ENCODE measurements around the gene TSKU.
A peak's percentile ranks its signal among the peaks of the same experiment; 100 is the strongest.

TSKU gene

DNA sequence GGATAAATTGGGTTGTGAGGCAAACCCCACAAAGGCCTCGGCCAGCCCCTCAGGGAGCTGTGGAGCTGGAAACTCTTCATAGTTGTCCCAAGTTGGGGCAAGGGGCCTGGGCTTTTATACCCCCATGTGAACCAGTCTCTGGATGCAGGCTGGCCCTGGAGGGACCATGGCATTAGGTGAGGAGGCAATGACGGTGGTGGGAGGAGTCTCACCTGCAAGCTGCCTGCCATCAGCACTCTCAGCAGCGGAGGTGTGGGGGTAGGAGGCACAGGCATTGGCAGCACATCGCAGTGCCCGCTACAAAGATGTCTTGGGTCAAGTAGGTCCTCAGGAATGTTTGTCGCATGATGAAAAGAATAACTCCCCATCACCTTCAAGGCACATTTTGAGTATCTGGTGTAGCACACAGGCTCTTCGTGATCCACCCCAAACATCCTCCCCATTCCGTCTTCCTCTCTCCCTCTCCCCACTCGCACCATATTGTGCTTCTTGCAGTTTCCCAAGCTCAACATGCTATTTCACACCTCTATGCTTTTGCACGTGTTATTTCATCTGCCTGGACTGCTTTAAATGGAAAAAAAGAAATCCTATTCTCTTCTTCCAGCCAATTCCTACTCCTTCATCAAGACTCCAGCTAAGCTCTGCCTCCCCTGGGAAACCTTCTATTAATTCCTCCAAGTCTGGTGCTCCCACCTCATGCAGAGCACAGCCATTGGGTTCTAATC is 18.1 kb upstream of the TSKU start:
- no peak overlapping the region for H3K4me3 ChIP-seq (replicated peaks in 1 of 2; ENCODE audit: low read depth in 2 of 2, low read length in 2 of 2)
- DNase-seq (ENCODE audit: low read depth in 2 of 2), result no peak
- no peak for TF ChIP-seq CTCF (IDR thresholded peaks at IDR 0.05; ENCODE audit: low read depth, low read length)

DNA sequence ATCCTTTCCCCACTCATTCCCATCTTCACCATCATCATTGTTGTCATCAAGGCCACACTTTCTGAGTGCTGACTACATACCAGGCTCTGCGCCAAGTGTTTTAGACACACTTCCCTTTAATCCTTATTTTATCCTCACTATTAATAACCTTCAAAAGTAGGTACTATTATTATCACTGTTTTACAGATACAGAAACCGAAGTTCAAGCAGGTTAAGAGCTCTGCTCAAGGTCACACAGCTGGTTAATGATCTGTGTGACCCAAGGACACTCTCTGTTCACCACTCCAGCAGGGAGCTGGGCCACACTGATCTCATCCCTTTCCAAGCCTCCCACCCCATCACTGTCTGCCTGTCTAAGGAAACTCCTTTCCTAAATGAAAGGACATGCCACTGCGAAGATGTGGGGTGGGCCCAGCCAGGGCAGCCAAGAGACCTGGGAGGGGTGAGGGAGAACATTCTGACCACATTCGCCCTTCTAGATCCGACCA is 17.2 kb upstream of the TSKU start:
- no peak for DNase-seq (ENCODE audit: low read depth in 2 of 2)
- no peak for TF ChIP-seq CTCF (IDR thresholded peaks at IDR 0.05; ENCODE audit: low read depth, low read length)
- no peak overlapping the region for H3K4me3 ChIP-seq (replicated peaks in 1 of 2; ENCODE audit: low read depth in 2 of 2, low read length in 2 of 2)

GRCh38 chr11:76766521-76766920 is 16.6 kb upstream of the TSKU start:
- no peak overlapping the region for H3K4me3 ChIP-seq (replicated peaks in 1 of 2; ENCODE audit: low read depth in 2 of 2, low read length in 2 of 2)
- TF ChIP-seq CTCF (IDR thresholded peaks at IDR 0.05; ENCODE audit: low read depth, low read length), result no peak
- DNase-seq (ENCODE audit: low read depth in 2 of 2), result no peak

DNA sequence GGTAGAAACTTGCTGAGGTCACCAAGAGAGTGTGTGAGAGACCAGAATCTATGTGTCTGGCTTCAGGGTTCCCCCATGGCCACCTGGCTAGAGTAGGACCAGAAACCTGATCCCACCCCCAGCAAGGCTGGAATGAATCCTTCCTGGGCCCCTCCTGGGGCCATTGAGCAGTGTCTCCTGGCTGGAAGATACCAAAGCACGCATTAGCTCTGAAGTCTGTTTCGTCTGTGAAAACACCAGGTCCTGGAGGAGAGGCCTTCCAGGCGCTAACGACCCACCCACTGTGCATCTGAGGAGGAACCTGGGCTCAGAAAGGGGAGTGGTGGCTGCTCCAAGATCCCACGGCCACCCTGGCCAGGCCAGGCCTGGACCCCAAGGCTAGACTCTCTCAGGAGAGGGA is 15.5 kb upstream of the TSKU start:
- no peak overlapping the region for H3K4me3 ChIP-seq (replicated peaks in 1 of 2; ENCODE audit: low read depth in 2 of 2, low read length in 2 of 2)
- DNase-seq (ENCODE audit: low read depth in 2 of 2), result no peak
- no peak for TF ChIP-seq CTCF (IDR thresholded peaks at IDR 0.05; ENCODE audit: low read depth, low read length)

DNA sequence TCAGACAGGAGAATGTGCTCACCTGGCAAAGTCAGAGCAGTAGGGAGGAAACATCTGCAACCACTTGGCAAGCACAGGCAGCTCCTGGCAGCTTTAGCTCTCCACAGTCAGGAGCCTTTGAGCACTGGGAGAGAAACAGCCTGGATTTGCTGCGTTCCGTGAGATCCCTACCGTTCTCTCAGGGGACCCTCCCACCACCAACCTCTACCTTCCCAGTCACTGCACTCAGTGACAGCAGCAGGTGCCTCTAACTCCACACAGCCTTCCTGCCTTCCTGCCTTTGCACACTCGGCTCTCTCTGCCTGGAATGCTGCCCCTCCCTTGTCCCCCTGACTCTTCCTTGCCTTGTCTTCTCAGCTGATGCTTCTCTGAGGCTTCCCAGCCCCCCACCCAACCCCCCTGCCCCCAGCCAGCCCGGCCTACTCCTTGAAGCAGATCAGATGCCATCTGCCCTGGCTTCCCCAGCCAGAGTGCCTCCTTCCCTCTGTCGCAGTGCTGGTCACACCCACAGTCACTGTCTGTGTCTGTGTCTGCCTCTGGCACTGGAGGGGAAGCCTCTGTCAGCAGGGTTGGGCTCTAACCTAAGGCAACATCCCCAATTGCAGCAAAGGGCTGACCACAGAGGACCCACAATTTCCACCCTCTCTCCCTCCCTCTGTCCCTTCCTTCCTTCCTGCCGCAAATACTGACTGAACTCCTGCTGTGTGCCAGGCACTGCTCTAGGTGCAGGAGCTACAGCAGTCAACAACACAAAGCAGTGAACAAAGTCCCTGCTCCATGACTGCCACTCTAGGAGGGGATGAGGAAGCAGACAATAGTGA is 14.9 kb upstream of the TSKU start:
- no peak for TF ChIP-seq CTCF (IDR thresholded peaks at IDR 0.05; ENCODE audit: low read depth, low read length)
- no peak overlapping the region for H3K4me3 ChIP-seq (replicated peaks in 1 of 2; ENCODE audit: low read depth in 2 of 2, low read length in 2 of 2)
- DNase-seq (ENCODE audit: low read depth in 2 of 2), result peak in 1 of 2 donors; percentile 36

- no peak for TF ChIP-seq CTCF (IDR thresholded peaks at IDR 0.05; ENCODE audit: low read depth, low read length)
Measured at GRCh38 chr11:76768909-76769560, 14.1 kb upstream of the TSKU start.

More at GRCh38 chr11:76768909-76769560, 14.1 kb upstream of the TSKU start:
- peak in 1 of 2 donors; percentile 28 for DNase-seq (ENCODE audit: low read depth in 2 of 2)
- no peak overlapping the region for H3K4me3 ChIP-seq (replicated peaks in 1 of 2; ENCODE audit: low read depth in 2 of 2, low read length in 2 of 2)

All from cardiac fibroblast (primary cell).